CD8-positive, alpha-beta memory T cell (primary cell): ENCODE results near the gene TDRD12. TPM values are rescaled to one million over a fixed set of nuclear protein-coding genes. Genes with fewer than 3 reads are reported as not detected.

ENCODE experiments used
- CTCF ChIA-PET: fragments of 350-600 bp; sonication (Branson Sonifier 250); formaldehyde crosslinking; loops from one replicate; lab custom pipeline; 2021; ENCODE audit warnings: antibody characterized with exemption; lab: Charles Lee
- POLR2A ChIA-PET: fragments of 350-600 bp; sonication (Branson Sonifier 250); formaldehyde crosslinking; loops from one replicate; lab custom pipeline; 2021; ENCODE audit warnings: antibody characterized with exemption; lab: Charles Lee
- DNase-seq, 5 donors: peaks; one replicate each; pipeline versions ENCODE4 v3.0.0 to v3.0.0-alpha.2; 2020 to 2022; ENCODE audit warnings: mixed read lengths in 1 of 5
- H3K27ac ChIP-seq: one replicate; pipeline ENCODE4 v1.7.0; 2013; ENCODE audit warnings: low read depth, mild to moderate bottlenecking, low read length, moderate library complexity
- H3K27me3 ChIP-seq: 2 replicates; pipeline ENCODE4 v1.7.0; 2013; ENCODE audit warnings: low read length, mild to moderate bottlenecking; ENCODE audit not compliant: insufficient read depth, poor library complexity, severe bottlenecking
- H3K36me3 ChIP-seq: 2 replicates; pipeline ENCODE4 v1.7.0; 2013; ENCODE audit warnings: mild to moderate bottlenecking, low read length, moderate library complexity; ENCODE audit not compliant: insufficient read depth
- H3K4me1 ChIP-seq: 2 replicates; pipeline ENCODE4 v1.7.0; 2013; ENCODE audit warnings: mild to moderate bottlenecking, low read length, moderate library complexity; ENCODE audit not compliant: insufficient read depth
- H3K4me3 ChIP-seq: 2 replicates; pipeline ENCODE4 v1.7.0; 2013; ENCODE audit warnings: mild to moderate bottlenecking, low read length
- H3K9me3 ChIP-seq: 2 replicates; pipeline ENCODE4 v1.7.0; 2013; ENCODE audit warnings: mild to moderate bottlenecking, low read length
- H3K27ac Mint-ChIP-seq, 8 donors: one replicate each; pipeline ENCODE4 v1.8.0; 2020 to 2021; ENCODE audit warnings: mixed read lengths in 8 of 8, mild to moderate bottlenecking in 6 of 8, inconsistent platforms in 3 of 8, moderate library complexity in 3 of 8
- H3K27me3 Mint-ChIP-seq, 2 donors: one replicate each; pipeline ENCODE4 v1.8.0; 2020 to 2021; ENCODE audit warnings: mixed read lengths in 2 of 2, mild to moderate bottlenecking in 1 of 2, moderate library complexity in 1 of 2
- H3K36me3 Mint-ChIP-seq, 3 donors: one replicate each; pipeline ENCODE4 v1.8.0; 2020 to 2021; ENCODE audit warnings: mixed read lengths in 3 of 3, inconsistent platforms in 1 of 3, mild to moderate bottlenecking in 1 of 3
- H3K4me1 Mint-ChIP-seq, 3 donors: one replicate each; pipeline ENCODE4 v1.8.0; 2020 to 2021; ENCODE audit warnings: mixed read lengths in 3 of 3, inconsistent platforms in 1 of 3, mild to moderate bottlenecking in 1 of 3
- H3K4me3 Mint-ChIP-seq, 7 donors: one replicate each; pipeline ENCODE4 v1.8.0; 2020 to 2021; ENCODE audit warnings: mixed read lengths in 7 of 7, mild to moderate bottlenecking in 6 of 7, moderate library complexity in 4 of 7, inconsistent platforms in 2 of 7
- H3K9me3 Mint-ChIP-seq, 5 donors: one replicate each; pipeline ENCODE4 v1.8.0; 2020 to 2022; ENCODE audit warnings: mixed read lengths in 5 of 5, mild to moderate bottlenecking in 3 of 5, moderate library complexity in 2 of 5, inconsistent platforms in 1 of 5
- polyA plus RNA-seq: library from polyadenylated mRNA; unstranded; fragments of 300-500 nt; fragmentation: Illumina TruSeq; gene quantifications from one replicate; pipeline ENCODE4 v1.2.3, GENCODE V29; 2021
- total RNA-seq, 2 experiments: library from RNA; stranded (reverse); gene quantifications; one replicate each; pipeline ENCODE4 v1.2.3, GENCODE V29; 2021

TDRD12 gene
- total and polyA plus RNA-seq, 3 experiments from 2014 or later: 0.15 to 0.21 (median 0.20) TPM

DNA sequence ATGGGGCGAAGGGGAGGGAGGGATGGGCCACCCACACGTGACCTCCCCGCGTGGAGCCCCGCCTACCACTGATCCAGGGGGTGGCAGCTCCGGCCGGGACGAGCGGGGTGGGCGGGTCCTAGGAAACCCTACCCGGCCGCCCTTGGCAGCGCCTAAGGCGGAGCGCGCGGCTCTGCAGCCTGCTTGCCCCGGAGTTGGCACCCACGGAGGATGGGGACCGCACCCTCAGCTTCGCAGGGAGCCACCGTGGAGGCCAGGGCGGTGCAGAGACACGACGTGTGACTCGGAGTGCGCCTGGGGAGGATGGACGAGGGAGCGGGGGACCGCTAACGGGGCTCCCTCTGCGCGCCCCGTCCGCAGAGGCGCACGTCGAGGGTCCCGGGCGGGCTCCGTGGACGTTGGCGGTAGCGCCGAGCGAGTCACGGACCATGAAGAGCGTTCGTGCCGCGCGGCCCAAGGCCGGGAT lies 43.8 kb upstream of the TDRD12 start, which contains the start of gene RGS9BP:
TSS of gene RGS9BP (plus strand) at position 129 of the 466 bp plus-strand sequence. CDS start 416 bp downstream, outside the sequence.
- H3K36me3 ChIP-seq: no peaks in the 10 kb centered on the region
- H3K4me3 ChIP-seq: peak within 1 kb of the TSS; percentile 92
- H3K9me3 Mint-ChIP-seq: no peaks in the 10 kb centered on the region
- H3K27me3 ChIP-seq: peaks cover 8% of the 10 kb centered on the region
- CTCF ChIA-PET: interaction anchor here (0.8 to 2.6 kb wide), 4 partner anchors 11 to 296 kb away, joined by 3 to 5 read pairs (median 4); partner anchors contain the start of genes CEP89 and FAAP24
- H3K4me3 Mint-ChIP-seq: peak within 1 kb of the TSS; percentile 92 to 96 (median 94)
- peak within 1 kb of the TSS; percentile 71 to 89 (median 78) for H3K27ac Mint-ChIP-seq
- peaks cover 0 to 7% (median 0%) of the 10 kb centered on the region in 3 donors for H3K36me3 Mint-ChIP-seq
- H3K9me3 ChIP-seq: no peaks in the 10 kb centered on the region
- peaks cover 9 to 10% of the 10 kb centered on the region in 2 donors for H3K27me3 Mint-ChIP-seq
- peak within 1 kb of the TSS; percentile 80 for H3K27ac ChIP-seq
- H3K4me1 ChIP-seq: peaks cover 19% of the 10 kb centered on the region
- peak in 4 of 5 donors; percentile 65 to 77 (median 72) for DNase-seq
- POLR2A ChIA-PET: interaction anchor here (0.9 to 3.7 kb wide), 7 partner anchors 12 to 501 kb away, joined by 3 to 25 read pairs (median 3); partner anchors contain the start of genes NUDT19 and PDCD5
- H3K4me1 Mint-ChIP-seq: peaks cover 37 to 48% (median 38%) of the 10 kb centered on the region in 3 donors

DNA sequence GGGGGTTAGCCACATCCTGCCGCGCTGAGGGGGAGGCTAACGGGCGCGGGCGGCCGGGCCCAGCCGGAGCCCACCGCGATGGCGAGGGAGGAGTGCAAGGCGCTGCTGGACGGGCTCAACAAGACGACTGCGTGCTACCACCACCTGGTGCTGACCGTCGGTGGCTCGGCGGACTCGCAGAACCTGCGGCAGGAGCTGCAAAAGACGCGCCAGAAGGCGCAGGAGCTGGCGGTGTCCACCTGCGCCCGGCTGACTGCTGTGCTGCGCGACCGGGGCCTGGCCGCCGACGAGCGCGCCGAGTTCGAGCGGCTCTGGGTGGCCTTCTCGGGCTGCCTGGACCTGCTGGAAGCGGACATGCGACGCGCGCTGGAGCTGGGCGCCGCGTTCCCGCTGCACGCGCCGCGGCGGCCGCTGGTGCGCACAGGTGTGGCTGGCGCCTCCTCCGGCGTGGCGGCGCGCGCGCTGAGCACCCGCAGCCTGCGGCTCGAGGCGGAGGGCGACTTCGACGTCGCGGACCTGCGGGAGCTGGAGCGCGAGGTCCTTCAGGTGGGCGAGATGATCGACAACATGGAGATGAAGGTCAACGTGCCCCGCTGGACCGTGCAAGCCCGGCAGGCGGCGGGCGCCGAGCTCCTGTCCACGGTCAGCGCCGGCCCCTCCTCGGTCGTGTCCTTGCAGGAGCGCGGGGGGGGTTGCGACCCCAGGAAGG lies 43.2 kb upstream of the TDRD12 start:
- H3K9me3 Mint-ChIP-seq: no peaks in the 10 kb centered on the region

GRCh38 chr19:32676895-32677359 lies 42.6 kb upstream of the TDRD12 start:
- ChIA-PET CTCF (interaction anchor here (1.3 to 2.6 kb wide), 3 partner anchors 10 to 295 kb away, joined by 3 to 5 read pairs (median 5); partner anchors contain the start of genes CEP89 and FAAP24), POLR2A (interaction anchor here (0.8 to 3.7 kb wide), 3 partner anchors 12 to 16 kb away, joined by 3 to 25 read pairs (median 7); partner anchors contain the start of gene NUDT19)
- peaks cover 19% of the 10 kb centered on the region for H3K4me1 ChIP-seq
- H3K36me3 ChIP-seq: no peaks in the 10 kb centered on the region
- H3K27me3 ChIP-seq: peaks cover 8% of the 10 kb centered on the region
- H3K9me3 ChIP-seq: no peaks in the 10 kb centered on the region
- H3K27ac ChIP-seq: no peak overlapping the region
- peaks cover 9 to 13% of the 10 kb centered on the region in 2 donors for H3K27me3 Mint-ChIP-seq
- H3K4me1 Mint-ChIP-seq: peaks cover 30 to 38% (median 31%) of the 10 kb centered on the region in 3 donors
- H3K27ac Mint-ChIP-seq: no peak overlapping the region
- no peak overlapping the region for H3K4me3 ChIP-seq
- no peaks in the 10 kb centered on the region for H3K9me3 Mint-ChIP-seq
- H3K36me3 Mint-ChIP-seq: peaks cover 0 to 7% (median 0%) of the 10 kb centered on the region in 3 donors
- peak overlapping the region in 6 of 7 donors; percentile 71 to 86 (median 78) for H3K4me3 Mint-ChIP-seq
- no peak for DNase-seq

More for the DNA sequence above, 43.2 kb upstream of the TDRD12 start:
- CTCF ChIA-PET: interaction anchor here (1.3 to 2.6 kb wide), 3 partner anchors 11 to 295 kb away, joined by 3 to 5 read pairs (median 5); partner anchors contain the start of genes CEP89 and FAAP24
- H3K4me3 Mint-ChIP-seq: peak overlapping the region; percentile 15 to 96 (median 94)
- no peak overlapping the region for H3K27ac ChIP-seq
- H3K4me1 ChIP-seq: peaks cover 19% of the 10 kb centered on the region
- POLR2A ChIA-PET: interaction anchor here (0.8 to 3.7 kb wide), 5 partner anchors 13 to 300 kb away, joined by 3 to 25 read pairs (median 3); partner anchors contain the start of gene NUDT19
- H3K4me1 Mint-ChIP-seq: peaks cover 36 to 44% (median 37%) of the 10 kb centered on the region in 3 donors
- H3K27me3 Mint-ChIP-seq: peaks cover 9 to 13% of the 10 kb centered on the region in 2 donors
- DNase-seq: peak in 3 of 5 donors; percentile 4 to 33 (median 21)
- H3K27me3 ChIP-seq: peaks cover 8% of the 10 kb centered on the region
- H3K36me3 Mint-ChIP-seq: peaks cover 0 to 7% (median 0%) of the 10 kb centered on the region in 3 donors
- H3K27ac Mint-ChIP-seq: no peak overlapping the region
- no peaks in the 10 kb centered on the region for H3K9me3 ChIP-seq
- no peaks in the 10 kb centered on the region for H3K36me3 ChIP-seq
- peak overlapping the region; percentile 92 for H3K4me3 ChIP-seq

- Histone ChIP-seq H3K36me3 (no peaks in the 10 kb centered on the region), H3K27me3 (peaks cover 8% of the 10 kb centered on the region), H3K27ac (no peak overlapping the region), H3K4me1 (peaks cover 17% of the 10 kb centered on the region), H3K4me3 (no peak overlapping the region), H3K9me3 (no peaks in the 10 kb centered on the region)
- H3K4me3 Mint-ChIP-seq: peak overlapping the region; percentile 5 to 84 (median 72)
- H3K27ac Mint-ChIP-seq: no peak overlapping the region
- H3K9me3 Mint-ChIP-seq: no peaks in the 10 kb centered on the region
- H3K4me1 Mint-ChIP-seq: peaks cover 23 to 31% (median 24%) of the 10 kb centered on the region in 3 donors
- no peak for DNase-seq
- CTCF ChIA-PET: interaction anchor here (1.6 kb wide), 1 partner anchor 78 kb away, joined by 5 read pairs; no protein-coding TSS in a partner anchor
- POLR2A ChIA-PET: interaction anchor here (1.6 kb wide), 1 partner anchor 14 kb away, joined by 4 read pairs; the partner anchor contains the start of gene NUDT19
- H3K27me3 Mint-ChIP-seq: peaks cover 8 to 13% of the 10 kb centered on the region in 2 donors
- H3K36me3 Mint-ChIP-seq: peaks cover 0 to 7% (median 0%) of the 10 kb centered on the region in 3 donors
Observed at GRCh38 chr19:32677657-32678056, 41.9 kb upstream of the TDRD12 start.

DNA sequence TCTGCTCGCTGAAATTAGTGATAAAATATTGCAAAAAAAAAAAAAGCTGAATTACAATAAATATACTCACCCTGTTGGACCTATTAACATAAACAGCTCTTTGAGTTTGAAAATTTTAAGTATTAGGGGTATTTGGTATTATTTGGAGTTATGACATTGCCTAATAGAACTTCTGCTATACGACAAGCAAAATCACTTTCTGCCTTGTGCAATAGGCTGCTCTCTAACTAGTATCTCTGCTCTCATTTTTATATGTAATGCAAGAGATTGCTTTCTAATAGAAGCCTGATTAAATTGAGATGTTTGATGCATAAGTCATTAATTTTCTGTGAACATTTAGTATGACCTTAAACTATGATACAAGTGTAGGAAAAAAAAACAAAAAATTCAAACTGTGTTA lies 38.6 kb upstream of the TDRD12 start:
- H3K27ac Mint-ChIP-seq: no peak overlapping the region
- Histone ChIP-seq H3K9me3 (no peaks in the 10 kb centered on the region), H3K27ac (no peak overlapping the region), H3K4me3 (no peak overlapping the region), H3K36me3 (no peaks in the 10 kb centered on the region), H3K27me3 (peaks cover 8% of the 10 kb centered on the region), H3K4me1 (no peaks in the 10 kb centered on the region)
- H3K9me3 Mint-ChIP-seq: no peaks in the 10 kb centered on the region
- H3K4me1 Mint-ChIP-seq: peaks cover 6 to 9% (median 7%) of the 10 kb centered on the region in 3 donors
- no peak for DNase-seq
- H3K27me3 Mint-ChIP-seq: peaks cover 8 to 13% of the 10 kb centered on the region in 2 donors
- ChIA-PET CTCF (interaction anchor here (1.5 kb wide), 1 partner anchor 11 kb away, joined by 4 read pairs; the partner anchor contains the start of gene NUDT19), POLR2A (interaction anchor here (1.5 kb wide), 1 partner anchor 10 kb away, joined by 4 read pairs; the partner anchor contains the start of gene NUDT19)
- peaks cover 0 to 2% (median 0%) of the 10 kb centered on the region in 3 donors for H3K36me3 Mint-ChIP-seq
- no peak overlapping the region for H3K4me3 Mint-ChIP-seq

DNA sequence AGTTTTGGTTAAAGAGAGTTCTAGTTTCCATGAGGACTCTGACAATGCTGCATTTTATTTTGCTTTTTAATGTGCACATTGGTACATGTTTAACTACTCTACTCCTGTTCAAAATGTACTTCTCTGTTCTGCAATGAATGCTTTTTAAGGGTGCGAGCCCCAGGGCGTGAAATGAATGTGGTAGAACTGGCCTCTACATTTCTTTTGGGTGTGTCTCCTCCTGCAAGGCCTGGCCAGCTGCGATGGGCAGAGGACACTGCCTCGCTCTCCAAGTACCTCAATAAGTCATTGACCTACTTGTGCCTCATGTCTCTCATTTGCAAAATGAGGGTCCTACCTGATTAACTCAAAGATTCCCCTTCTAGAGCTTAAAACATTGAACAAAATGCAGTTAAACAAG lies 37.2 kb upstream of the TDRD12 start:
- H3K4me3 Mint-ChIP-seq: no peak overlapping the region
- H3K4me3 ChIP-seq: no peak overlapping the region
- H3K9me3 ChIP-seq: no peaks in the 10 kb centered on the region
- H3K9me3 Mint-ChIP-seq: no peaks in the 10 kb centered on the region
- no peak overlapping the region for H3K27ac ChIP-seq
- H3K4me1 Mint-ChIP-seq: peaks cover 2 to 4% (median 4%) of the 10 kb centered on the region in 3 donors
- no peaks in the 10 kb centered on the region for H3K36me3 ChIP-seq
- H3K36me3 Mint-ChIP-seq: peaks cover 0 to 2% (median 0%) of the 10 kb centered on the region in 3 donors
- ChIA-PET CTCF (interaction anchor here (1.1 to 1.6 kb wide), 2 partner anchors 9 to 23 kb away, joined by 3 to 5 read pairs; partner anchors contain the start of gene NUDT19), POLR2A (interaction anchor here (1.5 kb wide), 1 partner anchor 9 kb away, joined by 4 read pairs; the partner anchor contains the start of gene NUDT19)
- H3K27me3 Mint-ChIP-seq: peaks cover 2 to 8% of the 10 kb centered on the region in 2 donors
- H3K4me1 ChIP-seq: no peaks in the 10 kb centered on the region
- DNase-seq: no peak
- H3K27ac Mint-ChIP-seq: no peak overlapping the region
- no peaks in the 10 kb centered on the region for H3K27me3 ChIP-seq

DNA sequence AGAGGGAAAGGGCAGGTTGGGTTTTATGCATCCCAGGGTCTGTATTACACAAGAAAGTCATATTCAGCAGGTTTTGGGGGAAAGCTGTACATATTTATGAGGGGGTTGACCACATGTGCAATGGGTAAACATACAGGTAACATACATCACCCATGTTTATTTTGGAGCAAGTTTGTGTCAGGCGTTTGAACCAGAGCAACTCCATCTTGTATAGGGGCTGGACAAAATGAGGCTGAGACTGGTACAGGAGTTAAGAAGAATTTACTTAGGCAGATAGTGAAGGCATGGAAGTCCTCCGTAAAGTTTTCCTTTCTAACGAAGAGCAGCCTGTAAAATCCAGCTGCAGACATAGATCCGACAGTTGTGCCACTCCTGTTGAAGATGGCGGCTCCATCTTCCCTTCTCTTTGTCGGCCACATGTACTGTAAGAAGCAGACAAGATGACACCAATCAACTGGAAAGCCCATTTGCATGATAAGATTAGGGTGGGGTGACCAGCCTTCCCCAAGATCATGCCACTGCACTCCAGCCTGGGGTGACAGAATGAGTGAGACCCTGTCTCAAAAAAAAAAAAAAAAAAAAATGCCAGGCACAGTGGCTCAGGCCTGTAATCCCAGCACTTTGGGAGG lies 32.6 kb upstream of the TDRD12 start:
- no peaks in the 10 kb centered on the region for H3K9me3 Mint-ChIP-seq
- CTCF ChIA-PET: interaction anchor here (1.1 kb wide), 1 partner anchor 10 kb away, joined by 3 read pairs; no protein-coding TSS in a partner anchor
- H3K27ac ChIP-seq: no peak overlapping the region

More for the DNA sequence above, 32.6 kb upstream of the TDRD12 start:
- H3K27me3 ChIP-seq: no peaks in the 10 kb centered on the region
- POLR2A ChIA-PET: no interaction called here
- H3K4me3 ChIP-seq: no peak overlapping the region
- Mint-ChIP-seq H3K4me3 (peak overlapping the region in 1 of 7 donors; percentile 41), H3K27ac (no peak overlapping the region), H3K4me1 (peaks cover 12 to 20% (median 13%) of the 10 kb centered on the region in 3 donors), H3K27me3 (no peaks in the 10 kb centered on the region), H3K36me3 (peaks cover 0 to 2% (median 2%) of the 10 kb centered on the region in 3 donors)
- H3K4me1 ChIP-seq: peaks cover 18% of the 10 kb centered on the region
- DNase-seq: no peak
- H3K9me3 ChIP-seq: no peaks in the 10 kb centered on the region
- H3K36me3 ChIP-seq: no peaks in the 10 kb centered on the region
